Naive thymus-derived CD4-positive, alpha-beta T cell (primary cell): ENCODE results near the gene MICAL2. TPM values are rescaled to one million over a fixed set of nuclear protein-coding genes. Genes with fewer than 3 reads are reported as not detected.
A peak's percentile ranks its signal among the peaks of the same experiment; 100 is the strongest.

ENCODE experiments used
- ATAC-seq: fragments of 150-1000 bp; cut with Tn5 transposase; 2 replicates; pipeline ENCODE4 v1.10.0; 2021; ENCODE audit warnings: mild to moderate bottlenecking, moderate library complexity
- CTCF ChIA-PET: fragments of 350-600 bp; sonication (Branson Sonifier 250); formaldehyde crosslinking; loops from one replicate; lab custom pipeline; 2021; ENCODE audit warnings: antibody characterized with exemption; lab: Charles Lee
- POLR2A ChIA-PET: fragments of 350-600 bp; sonication (Branson Sonifier 250); formaldehyde crosslinking; loops from one replicate; lab custom pipeline; 2021; ENCODE audit warnings: antibody characterized with exemption, inconsistent platforms; lab: Charles Lee
- DNase-seq, 9 donors: peaks; one replicate each; pipeline versions ENCODE4 v3.0.0 to v3.0.0-alpha.2; 2020 to 2022; ENCODE audit warnings: mixed read lengths in 1 of 9
- H3K27ac ChIP-seq: one replicate; pipeline ENCODE4 v1.7.0; 2013; ENCODE audit warnings: mild to moderate bottlenecking, low read depth, low read length, moderate library complexity
- H3K27me3 ChIP-seq, 2 donors: one replicate each; pipeline ENCODE4 v1.7.0; 2013; ENCODE audit warnings: low read length in 2 of 2, mild to moderate bottlenecking in 2 of 2, moderate library complexity in 2 of 2; ENCODE audit not compliant: control insufficient read depth in 2 of 2, insufficient read depth in 2 of 2
- H3K36me3 ChIP-seq, 3 experiments: 1 replicate in 2 of 3; 2 replicates in 1 of 3; pipeline ENCODE4 v1.7.0; 2013; ENCODE audit warnings: low read length in 3 of 3, mild to moderate bottlenecking in 3 of 3, moderate library complexity in 1 of 3; ENCODE audit not compliant: insufficient read depth in 3 of 3, control insufficient read depth in 2 of 3
- H3K4me1 ChIP-seq, 2 donors: one replicate each; pipeline ENCODE4 v1.7.0; 2013; ENCODE audit warnings: low read length in 2 of 2, mild to moderate bottlenecking in 2 of 2, moderate library complexity in 1 of 2; ENCODE audit not compliant: control insufficient read depth in 2 of 2, insufficient read depth in 2 of 2
- H3K4me3 ChIP-seq: 2 replicates; pipeline ENCODE4 v1.7.0; 2013; ENCODE audit warnings: mild to moderate bottlenecking, low read length
- H3K9me3 ChIP-seq, 3 experiments: 1 replicate in 2 of 3; 2 replicates in 1 of 3; pipeline ENCODE4 v1.7.0; 2013; ENCODE audit warnings: low read length in 3 of 3; ENCODE audit not compliant: control insufficient read depth in 2 of 3
- H3K27ac Mint-ChIP-seq, 9 donors: one replicate each; pipeline ENCODE4 v1.8.0; 2020 to 2022; ENCODE audit warnings: mixed read lengths in 9 of 9, mild to moderate bottlenecking in 8 of 9, moderate library complexity in 5 of 9, inconsistent platforms in 2 of 9
- H3K27me3 Mint-ChIP-seq, 5 donors: one replicate each; pipeline ENCODE4 v1.8.0; 2021 to 2022; ENCODE audit warnings: mixed read lengths in 5 of 5, mild to moderate bottlenecking in 1 of 5
- H3K36me3 Mint-ChIP-seq, 5 donors: one replicate each; pipeline ENCODE4 v1.8.0; 2020 to 2022; ENCODE audit warnings: mixed read lengths in 5 of 5, mild to moderate bottlenecking in 3 of 5, inconsistent platforms in 1 of 5
- H3K4me1 Mint-ChIP-seq, 7 donors: one replicate each; pipeline ENCODE4 v1.8.0; 2020 to 2022; ENCODE audit warnings: mixed read lengths in 7 of 7, mild to moderate bottlenecking in 3 of 7, inconsistent platforms in 1 of 7
- H3K4me3 Mint-ChIP-seq, 10 donors: one replicate each; pipeline ENCODE4 v1.8.0; 2020 to 2022; ENCODE audit warnings: mild to moderate bottlenecking in 10 of 10, mixed read lengths in 10 of 10, moderate library complexity in 6 of 10, inconsistent platforms in 2 of 10
- H3K9me3 Mint-ChIP-seq, 11 donors: one replicate each; pipeline ENCODE4 v1.8.0; 2020 to 2022; ENCODE audit warnings: mixed read lengths in 11 of 11, mild to moderate bottlenecking in 4 of 11, inconsistent platforms in 1 of 11, moderate library complexity in 1 of 11
- intact Hi-C, 2 donors: fragments of 100-400 bp; cut with micrococcal nuclease; formaldehyde crosslinking; loops; one replicate each; pipeline ENCODE4 v1.15.1; 2023
- polyA plus RNA-seq, 2 donors: library from polyadenylated mRNA; unstranded; fragments of 300-500 nt; fragmentation: Illumina TruSeq; gene quantifications; one replicate each; pipeline ENCODE4 v1.2.3, GENCODE V29; 2021
- total RNA-seq, 6 experiments: library from RNA in 5 of 6; stranded (reverse) in 5 of 6; gene quantifications; 1 replicate in 5 of 6; 2 replicates in 1 of 6; pipeline ENCODE4 v1.2.3 and lab custom pipeline; 2021 to 2026

MICAL2 gene
- total and polyA plus RNA-seq, 7 experiments from 2014 or later: 1.1 to 112 (median 7.6) TPM

- no peaks in the 10 kb centered on the region for H3K9me3 ChIP-seq
- Mint-ChIP-seq H3K4me1 (peaks cover 5 to 19% (median 14%) of the 10 kb centered on the region in 7 donors), H3K27ac (no peak overlapping the region), H3K9me3 (no peaks in the 10 kb centered on the region), H3K27me3 (no peaks in the 10 kb centered on the region), H3K4me3 (no peak overlapping the region), H3K36me3 (peaks cover 0 to 4% (median 0%) of the 10 kb centered on the region in 5 donors)
- ChIA-PET POLR2A (interaction anchor here (1.5 kb wide), 1 partner anchor 600 kb away, joined by 4 read pairs; no protein-coding TSS in a partner anchor), CTCF (interaction anchor here (0.6 to 15.1 kb wide), 9 partner anchors 20 to 611 kb away, joined by 3 to 259 read pairs (median 6); no protein-coding TSS in a partner anchor)
- no peaks in the 10 kb centered on the region for H3K27me3 ChIP-seq
- H3K4me1 ChIP-seq: peaks cover 5 to 6% of the 10 kb centered on the region in 2 donors
- intact Hi-C loops: loop anchor here (1.0 kb wide), 2 partner anchors 599 to 605 kb away; no protein-coding TSS in a partner anchor
- H3K4me3 ChIP-seq: no peak overlapping the region
- no peak overlapping the region for H3K27ac ChIP-seq
- ATAC-seq (no peak), DNase-seq (peak in 1 of 9 donors; percentile 3)
- no peaks in the 10 kb centered on the region for H3K36me3 ChIP-seq
Measured at GRCh38 chr11:12288931-12289666, 178.7 kb downstream of the MICAL2 start.

- Mint-ChIP-seq H3K27me3 (no peaks in the 10 kb centered on the region), H3K4me1 (peaks cover 5 to 19% (median 14%) of the 10 kb centered on the region in 7 donors), H3K27ac (peak overlapping the region in 3 of 9 donors; percentile 29 to 74 (median 51)), H3K4me3 (peak overlapping the region in 1 of 10 donors; percentile 4), H3K36me3 (peaks cover 0 to 4% (median 0%) of the 10 kb centered on the region in 5 donors), H3K9me3 (no peaks in the 10 kb centered on the region)
- H3K36me3 ChIP-seq: no peaks in the 10 kb centered on the region
- H3K27ac ChIP-seq: no peak overlapping the region
- H3K9me3 ChIP-seq: no peaks in the 10 kb centered on the region
- POLR2A ChIA-PET: interaction anchor here (0.6 to 1.5 kb wide), 2 partner anchors 599 to 701 kb away, joined by 3 to 4 read pairs; no protein-coding TSS in a partner anchor
- intact Hi-C loops: no loop called here
- ATAC-seq (no peak), DNase-seq (no peak)
- H3K4me1 ChIP-seq: peaks cover 5 to 6% of the 10 kb centered on the region in 2 donors
- no peak overlapping the region for H3K4me3 ChIP-seq
- no peaks in the 10 kb centered on the region for H3K27me3 ChIP-seq
- CTCF ChIA-PET: interaction anchor here (0.7 to 15.1 kb wide), 8 partner anchors 9 to 610 kb away, joined by 3 to 259 read pairs (median 4); no protein-coding TSS in a partner anchor
Measured at GRCh38 chr11:12289667-12290476, 179.5 kb downstream of the MICAL2 start.

- Mint-ChIP-seq H3K36me3 (peaks cover 0 to 4% (median 0%) of the 10 kb centered on the region in 5 donors), H3K9me3 (no peaks in the 10 kb centered on the region), H3K4me3 (peak overlapping the region in 1 of 10 donors; percentile 4), H3K4me1 (peaks cover 5 to 19% (median 14%) of the 10 kb centered on the region in 7 donors), H3K27ac (peak overlapping the region in 3 of 9 donors; percentile 29 to 51 (median 33)), H3K27me3 (no peaks in the 10 kb centered on the region)
- H3K36me3 ChIP-seq: no peaks in the 10 kb centered on the region
- peaks cover 5 to 6% of the 10 kb centered on the region in 2 donors for H3K4me1 ChIP-seq
- H3K27me3 ChIP-seq: no peaks in the 10 kb centered on the region
- H3K27ac ChIP-seq: no peak overlapping the region
- DNase-seq (no peak), ATAC-seq (no peak)
- CTCF ChIA-PET: interaction anchor here (0.7 to 3.2 kb wide), 5 partner anchors 10 to 598 kb away, joined by 3 to 18 read pairs (median 3); no protein-coding TSS in a partner anchor
- no peak overlapping the region for H3K4me3 ChIP-seq
- intact Hi-C loops: no loop called here
- POLR2A ChIA-PET: interaction anchor here (0.6 kb wide), 1 partner anchor 700 kb away, joined by 3 read pairs; no protein-coding TSS in a partner anchor
- no peaks in the 10 kb centered on the region for H3K9me3 ChIP-seq
Measured at GRCh38 chr11:12290477-12290922, 180.1 kb downstream of the MICAL2 start.

GRCh38 chr11:12291313-12291712, 180.9 kb downstream of the MICAL2 start:
- Histone ChIP-seq H3K27me3 (no peaks in the 10 kb centered on the region), H3K27ac (no peak overlapping the region), H3K4me3 (no peak overlapping the region), H3K36me3 (no peaks in the 10 kb centered on the region), H3K9me3 (no peaks in the 10 kb centered on the region), H3K4me1 (peaks cover 5 to 6% of the 10 kb centered on the region in 2 donors)
- no peak for DNase-seq
- intact Hi-C loops: no loop called here
- no peaks in the 10 kb centered on the region for H3K9me3 Mint-ChIP-seq
- H3K27ac Mint-ChIP-seq: no peak overlapping the region
- no peak for ATAC-seq
- CTCF ChIA-PET: interaction anchor here (0.7 to 1.6 kb wide), 5 partner anchors 9 to 244 kb away, joined by 3 to 5 read pairs (median 3); no protein-coding TSS in a partner anchor
- POLR2A ChIA-PET: no interaction called here
- peaks cover 5 to 19% (median 14%) of the 10 kb centered on the region in 7 donors for H3K4me1 Mint-ChIP-seq
- no peaks in the 10 kb centered on the region for H3K27me3 Mint-ChIP-seq
- H3K4me3 Mint-ChIP-seq: no peak overlapping the region
- H3K36me3 Mint-ChIP-seq: peaks cover 0 to 4% (median 0%) of the 10 kb centered on the region in 5 donors

GRCh38 chr11:12291766-12292165, 181.4 kb downstream of the MICAL2 start:
- Mint-ChIP-seq H3K27ac (no peak overlapping the region), H3K4me3 (no peak overlapping the region), H3K27me3 (peaks cover 0 to under 1% (median 0%) of the 10 kb centered on the region in 5 donors), H3K9me3 (no peaks in the 10 kb centered on the region), H3K36me3 (peaks cover 0 to 4% (median 0%) of the 10 kb centered on the region in 5 donors), H3K4me1 (peaks cover 5 to 19% (median 14%) of the 10 kb centered on the region in 7 donors)
- ChIA-PET POLR2A (no interaction called here), CTCF (interaction anchor here (0.9 to 1.1 kb wide), 3 partner anchors 10 to 244 kb away, joined by 3 to 5 read pairs (median 4); no protein-coding TSS in a partner anchor)
- Histone ChIP-seq H3K4me1 (peaks cover 5 to 6% of the 10 kb centered on the region in 2 donors), H3K27ac (no peak overlapping the region), H3K27me3 (no peaks in the 10 kb centered on the region), H3K36me3 (no peaks in the 10 kb centered on the region), H3K9me3 (no peaks in the 10 kb centered on the region), H3K4me3 (no peak overlapping the region)
- DNase-seq (no peak), ATAC-seq (peak; percentile 41)
- intact Hi-C loops: no loop called here

GRCh38 chr11:12292766-12293165, 182.4 kb downstream of the MICAL2 start:
- ATAC-seq: no peak
- H3K27ac ChIP-seq: no peak overlapping the region
- ChIA-PET CTCF (interaction anchor here (1.2 kb wide), 1 partner anchor 9 kb away, joined by 5 read pairs; no protein-coding TSS in a partner anchor), POLR2A (no interaction called here)
- H3K4me1 ChIP-seq: peaks cover 5 to 6% of the 10 kb centered on the region in 2 donors
- intact Hi-C loops: no loop called here
- H3K27ac Mint-ChIP-seq: no peak overlapping the region
- peaks cover 0 to 4% (median 0%) of the 10 kb centered on the region in 11 donors for H3K9me3 Mint-ChIP-seq
- DNase-seq: no peak
- peaks cover 0 to 2% (median 0%) of the 10 kb centered on the region in 5 donors for H3K27me3 Mint-ChIP-seq
- H3K4me3 Mint-ChIP-seq: no peak overlapping the region
- H3K4me1 Mint-ChIP-seq: peaks cover 5 to 19% (median 14%) of the 10 kb centered on the region in 7 donors
- H3K9me3 ChIP-seq: no peaks in the 10 kb centered on the region
- no peaks in the 10 kb centered on the region for H3K36me3 ChIP-seq
- H3K36me3 Mint-ChIP-seq: peaks cover 0 to 4% (median 0%) of the 10 kb centered on the region in 5 donors
- H3K27me3 ChIP-seq: no peaks in the 10 kb centered on the region
- no peak overlapping the region for H3K4me3 ChIP-seq
